Suprapubic skin (tissue), 4 donors: ENCODE measurements around the gene PNN.

ENCODE experiments used
- CTCF ChIP-seq, 2 donors: fragments of 200-600 bp in 1 of 2; fragments of 450-650 bp in 1 of 2; sonication (generic) in 1 of 2; IDR thresholded peaks; one replicate each; pipeline ENCODE4 v1.5.1; 2016 to 2019; ENCODE audit warnings: antibody characterized with exemption in 2 of 2, mild to moderate bottlenecking in 1 of 2, moderate library complexity in 1 of 2
- EP300 ChIP-seq: sonication (generic); formaldehyde crosslinking; IDR thresholded peaks from one replicate; pipeline ENCODE4 v1.6.1; 2017; ENCODE audit warnings: antibody characterized with exemption
- POLR2AphosphoS5 ChIP-seq, 3 donors: sonication (generic); formaldehyde crosslinking; IDR thresholded peaks; one replicate each; pipeline ENCODE4 v1.6.1; 2017; ENCODE audit warnings: antibody characterized with exemption in 3 of 3

GRCh38 chr14:39203659-39204606, 28.9 kb downstream of the PNN start:
- TF ChIP-seq CTCF (IDR thresholded peaks at IDR 0.05), result no peak
- no peak for TF ChIP-seq POLR2AphosphoS5 (IDR thresholded peaks at IDR 0.05)
- no peak for TF ChIP-seq EP300
